ENCODE results near the gene TRAPPC3.

Gene TRAPPC3

GRCh38 chr1:36151134-36151844 is 2.0 kb upstream of the TRAPPC3 start:
- DNase-seq, result no peak

- DNase-seq, result peak; percentile 70
These were observed 1.2 kb upstream of the TRAPPC3 start for GRCh38 chr1:36150296-36151133.

GRCh38 chr1:36149973-36150295 is 648 bp upstream of the TRAPPC3 start:
- DNase-seq, result no peak

GRCh38 chr1:36148821-36149236 is 457 bp downstream of the TRAPPC3 start:
- no peak for DNase-seq

DNA sequence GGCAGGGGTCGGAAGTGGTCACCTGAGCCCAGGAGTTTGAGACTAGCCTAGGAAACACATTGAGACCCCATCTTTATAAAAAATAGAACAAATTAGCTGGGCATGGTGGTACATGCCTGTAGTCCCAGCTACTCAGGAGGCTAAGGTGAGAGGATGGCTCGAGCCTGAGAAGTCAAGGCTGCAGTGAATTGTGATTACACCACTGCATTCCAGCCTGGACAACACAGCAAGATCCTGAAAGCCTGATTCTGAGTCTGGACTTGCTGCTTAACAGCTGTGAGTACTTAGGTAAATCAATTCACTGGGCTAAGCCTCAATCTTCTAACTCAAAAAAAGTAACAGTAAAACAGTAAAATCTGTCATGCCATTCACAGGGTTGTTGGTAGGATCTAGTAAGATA is 4.9 kb downstream of the TRAPPC3 start:
- DNase-seq, result no peak

DNA sequence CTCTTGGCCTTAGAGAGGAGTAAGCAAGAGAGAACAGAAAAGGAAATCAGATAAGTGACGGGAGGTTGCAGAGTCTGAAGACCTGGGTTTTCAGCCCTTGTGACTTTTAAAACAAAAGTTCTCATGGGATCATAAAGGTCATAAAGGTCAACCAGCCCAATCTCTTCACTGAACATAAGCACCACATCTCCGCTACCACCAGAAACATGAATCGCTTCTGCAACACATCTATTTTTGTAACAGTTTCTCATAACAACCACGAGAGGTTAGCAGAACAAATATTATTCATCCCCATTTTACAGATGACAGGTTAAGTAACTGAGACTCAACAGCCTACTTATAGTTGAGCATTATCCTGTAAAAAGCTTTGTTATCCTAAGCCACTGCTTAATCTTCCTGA is 5.9 kb downstream of the TRAPPC3 start:
- no peak for DNase-seq

DNA sequence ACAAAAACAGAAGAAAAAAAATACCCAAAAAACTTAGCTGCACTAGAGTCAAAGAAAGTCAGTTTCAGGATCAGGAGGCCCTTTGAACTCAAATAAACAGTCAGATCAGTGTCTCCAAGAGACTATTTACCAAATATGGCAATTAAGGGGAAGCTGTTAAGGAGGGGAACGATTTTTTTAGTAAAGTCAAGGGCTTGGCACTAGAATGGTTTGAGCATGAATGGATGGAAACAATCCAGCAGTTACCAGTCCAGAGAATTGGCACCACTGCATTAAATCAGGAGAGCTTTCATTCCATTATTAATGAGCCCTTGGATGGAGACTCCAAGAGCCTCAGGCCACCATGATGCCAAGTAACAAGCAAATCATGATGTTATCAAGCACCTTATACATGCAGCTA is 7.2 kb downstream of the TRAPPC3 start:
- DNase-seq, result no peak

DNA sequence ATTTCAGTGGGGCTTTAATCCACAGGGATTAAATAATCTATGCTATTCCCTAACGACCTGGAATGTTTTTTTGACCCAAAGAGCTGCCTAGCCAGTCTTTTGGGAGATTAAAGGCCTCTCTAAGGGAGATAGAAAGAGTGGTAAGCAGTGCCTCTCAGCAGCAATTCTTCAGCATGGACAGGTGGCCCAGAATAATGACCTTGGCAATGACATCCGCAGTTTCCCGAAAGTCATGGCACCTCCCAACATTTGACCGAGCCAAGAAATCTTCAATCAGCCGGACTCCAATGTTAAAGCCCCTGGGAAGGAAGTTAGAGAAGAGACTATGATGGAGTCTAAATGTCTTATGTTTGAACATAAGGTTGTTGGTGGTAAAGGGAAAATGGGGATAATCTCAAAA is 9.8 kb downstream of the TRAPPC3 start:
- DNase-seq, result no peak

DNA sequence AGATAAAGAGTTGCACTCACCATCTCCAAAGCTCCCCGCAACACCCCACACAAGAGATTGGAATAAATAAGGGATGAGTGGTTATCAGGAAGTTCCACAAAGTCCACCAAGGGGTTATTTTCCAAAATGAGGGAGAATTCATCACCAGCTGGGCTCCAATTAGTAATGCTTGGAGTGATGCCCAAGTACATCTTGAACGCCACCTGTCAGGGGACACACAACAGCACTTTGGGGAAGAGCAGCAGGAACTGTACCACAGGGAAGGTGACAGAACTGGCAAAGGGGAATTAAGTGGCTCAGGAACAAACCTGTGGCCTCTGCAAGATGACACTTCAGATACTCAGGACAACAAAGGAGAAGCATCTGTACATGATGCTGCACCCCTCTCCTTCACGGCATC is 11.5 kb downstream of the TRAPPC3 start:
- peak; percentile 96 for DNase-seq

- DNase-seq, result no peak
These were observed 12.1 kb downstream of the TRAPPC3 start for GRCh38 chr1:36137226-36137625.

DNA sequence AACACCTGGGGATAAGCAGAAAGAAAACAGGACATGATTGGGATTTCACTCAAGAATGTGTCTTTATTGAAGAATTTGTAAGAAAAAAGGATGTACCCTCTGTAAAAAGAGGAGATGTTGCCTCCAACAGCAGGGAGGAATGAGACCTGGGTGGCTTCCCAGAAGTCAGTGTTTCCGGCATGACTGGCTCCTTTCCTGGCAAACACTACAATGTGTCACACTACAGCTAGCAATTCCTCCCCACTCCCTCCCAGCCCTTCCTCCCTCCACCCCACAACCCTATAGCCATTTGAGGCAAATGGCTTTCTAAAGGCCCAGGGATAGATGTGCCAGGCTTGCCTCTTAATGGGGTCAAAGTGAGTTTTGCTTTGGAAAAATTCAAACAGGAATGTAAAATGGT is 12.8 kb downstream of the TRAPPC3 start:
- DNase-seq, result no peak

DNA sequence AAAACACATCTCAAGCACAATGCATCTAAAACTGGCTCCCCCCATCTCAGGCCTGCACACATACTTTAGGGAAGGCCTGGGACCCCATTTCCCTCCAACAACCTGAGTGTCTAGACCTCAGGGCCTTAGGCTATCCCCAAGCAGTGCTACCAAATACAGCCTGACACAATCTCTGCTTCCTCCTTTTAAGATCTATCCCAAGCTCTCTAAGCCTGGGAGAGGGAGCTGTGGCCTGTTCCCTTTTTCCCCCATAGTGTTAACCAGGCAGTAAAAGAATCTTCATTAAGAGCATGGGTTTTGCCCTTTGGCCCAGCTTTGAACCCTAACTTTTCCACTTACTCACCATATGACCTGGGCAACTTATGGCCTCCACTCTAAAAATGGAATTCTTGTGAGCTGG is 13.5 kb downstream of the TRAPPC3 start:
- DNase-seq, result no peak

DNA sequence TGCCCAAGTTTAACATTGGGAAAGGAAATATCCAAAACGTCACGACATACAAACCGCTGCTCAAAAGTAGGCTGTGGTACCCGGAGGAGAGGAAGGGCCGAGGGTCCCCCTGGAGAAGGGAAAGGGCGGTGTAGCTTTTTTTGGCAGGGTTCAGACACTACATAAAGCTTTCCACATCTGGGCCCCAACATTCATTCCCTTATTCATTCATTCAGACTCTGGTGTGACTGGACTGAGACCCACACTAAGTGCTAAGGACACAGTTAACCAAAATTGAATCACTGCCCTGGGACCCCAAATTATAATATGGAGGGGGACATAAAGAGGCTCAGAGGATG is 14.0 kb downstream of the TRAPPC3 start:
- no peak for DNase-seq

DNA sequence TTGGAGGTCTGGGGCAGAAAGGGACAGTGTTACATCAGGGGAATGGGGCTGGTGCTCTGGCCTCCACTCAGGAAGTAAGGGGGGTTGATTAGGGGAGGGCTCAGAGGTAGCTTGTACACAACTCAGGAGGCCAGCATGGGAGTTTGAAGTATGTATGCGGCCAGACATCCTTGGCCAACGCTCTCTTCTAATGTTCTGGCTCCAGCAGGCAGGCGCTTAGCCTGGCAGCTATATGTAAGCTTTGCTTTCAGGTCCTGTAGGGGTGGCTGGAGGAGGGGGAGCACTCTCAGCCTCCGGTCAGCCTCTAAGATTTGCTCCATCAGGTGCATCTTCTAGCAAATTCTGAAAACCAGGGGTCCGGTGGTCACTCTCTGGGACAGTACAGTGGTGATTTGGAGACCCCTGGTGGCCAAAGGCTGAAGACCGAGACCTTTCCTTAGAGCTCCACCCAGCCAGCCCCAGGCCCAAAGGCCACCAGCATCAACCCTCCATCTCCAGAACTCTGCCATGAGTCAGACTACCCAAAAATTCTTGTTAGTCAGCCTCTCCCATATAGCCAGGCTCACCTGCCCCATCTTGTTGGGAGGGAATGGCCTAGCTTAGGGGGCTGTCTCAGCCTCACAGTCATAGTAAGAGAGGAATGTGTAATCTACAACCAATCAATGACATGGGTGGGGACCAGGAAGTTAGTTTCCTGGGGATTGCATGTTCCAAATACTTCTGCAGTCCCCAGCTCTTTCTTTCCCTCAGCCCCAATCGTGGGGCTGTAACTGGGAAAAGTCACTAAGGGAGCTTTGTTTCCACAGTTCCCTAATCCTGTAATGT is 14.6 kb downstream of the TRAPPC3 start:
- DNase-seq, result no peak

- DNase-seq, result no peak
These were observed 15.3 kb downstream of the TRAPPC3 start for GRCh38 chr1:36134031-36134430.

DNA sequence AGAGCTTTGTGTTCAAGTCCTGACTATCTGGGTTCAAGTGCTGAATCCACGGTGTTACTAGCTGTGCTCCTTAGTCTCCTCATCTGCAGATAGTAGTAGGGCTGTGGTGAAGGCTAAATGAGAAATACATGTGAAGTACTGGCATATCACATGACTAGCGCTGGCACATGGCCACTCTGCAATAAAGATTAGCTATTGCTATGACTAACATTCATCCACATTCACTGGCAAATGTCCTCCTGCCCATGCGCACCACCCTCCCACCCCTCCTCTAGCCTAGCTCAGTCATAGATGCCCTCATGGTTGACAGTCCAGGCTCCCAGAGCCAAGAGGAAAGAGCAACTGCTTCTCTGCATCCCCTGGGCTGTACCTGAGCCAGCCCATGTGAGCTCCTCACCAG is 15.8 kb downstream of the TRAPPC3 start:
- no peak for DNase-seq

DNA sequence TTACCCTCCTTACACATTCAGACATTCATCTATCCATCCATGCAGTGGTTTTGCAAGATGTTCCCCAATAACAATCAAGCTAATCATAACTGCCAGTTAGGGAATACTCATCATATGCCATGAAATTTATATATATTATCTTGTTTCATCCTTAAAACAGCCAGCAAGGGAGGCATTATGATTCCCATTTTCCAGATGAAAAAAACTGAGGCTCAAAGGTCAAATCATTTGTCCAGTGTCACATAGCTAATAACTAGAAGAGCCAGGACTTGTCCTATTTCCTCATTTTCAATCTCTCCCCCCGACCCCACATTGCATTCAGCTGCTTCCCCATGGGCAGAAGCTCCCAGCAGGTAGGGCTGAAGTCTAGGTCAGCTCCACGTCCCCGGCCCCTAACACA is 17.3 kb downstream of the TRAPPC3 start:
- no peak for DNase-seq

- no peak for DNase-seq
These were observed 20.4 kb downstream of the TRAPPC3 start for GRCh38 chr1:36128905-36129206.

- DNase-seq, result no peak
These were observed 21.0 kb downstream of the TRAPPC3 start for GRCh38 chr1:36128126-36128904.

- DNase-seq, result no peak
These were observed 22.3 kb downstream of the TRAPPC3 start for GRCh38 chr1:36126797-36127500.

DNA sequence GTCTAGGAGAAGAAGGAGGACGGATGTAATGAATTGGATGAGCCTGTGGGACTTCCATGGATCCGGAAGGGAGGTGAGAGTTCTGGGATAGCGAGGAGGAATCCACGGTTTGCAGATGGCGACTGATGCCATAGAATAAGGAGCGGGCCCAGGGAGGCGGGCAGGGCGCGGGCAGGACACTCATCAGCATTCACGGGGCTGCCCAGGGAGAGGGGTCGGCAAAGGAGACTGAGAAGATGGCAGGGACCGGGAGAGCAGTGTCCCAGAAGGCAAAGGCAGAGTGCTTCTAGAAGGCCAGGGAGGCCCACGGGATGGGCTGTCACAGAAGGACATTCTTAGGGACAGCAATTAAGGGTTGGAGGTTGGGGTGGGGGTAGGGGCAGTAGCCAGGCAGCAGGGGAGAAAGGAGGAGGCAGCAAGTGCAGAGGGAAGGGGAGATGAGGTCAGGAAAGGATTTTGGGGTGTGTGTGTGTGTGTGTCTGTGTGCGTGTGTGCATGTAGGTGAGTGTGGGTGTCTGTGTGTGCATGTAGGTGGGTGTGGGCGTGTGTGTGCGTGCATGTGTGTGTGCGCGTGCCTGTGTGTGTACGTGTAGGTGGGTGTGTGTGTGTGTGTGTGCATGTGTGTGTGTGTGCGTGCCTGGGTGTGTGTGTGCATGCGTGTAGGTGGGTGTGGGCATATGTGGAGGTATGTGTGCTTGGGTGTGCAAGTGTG is 23.1 kb downstream of the TRAPPC3 start:
- no peak for DNase-seq

Data from NCI-H2171 (cell line).